Left ventricle myocardium inferior (tissue), 1 donor: Measurements from ENCODE around the gene GRIK4. TPM values are rescaled to one million over a fixed set of nuclear protein-coding genes. Genes with fewer than 3 reads are reported as not detected.

ENCODE experiments used
- DNase-seq: peaks from one replicate; pipeline ENCODE4 v3.0.0-alpha.2; 2020
- H3K27ac ChIP-seq: fragments of 200-600 bp; replicated peaks from 2 replicates; pipeline ENCODE4 v1.8.0; 2021
- H3K27me3 ChIP-seq: fragments of 200-600 bp; 2 replicates; pipeline ENCODE4 v1.8.0; 2021; ENCODE audit warnings: low read depth
- H3K36me3 ChIP-seq: fragments of 200-600 bp; 2 replicates; pipeline ENCODE4 v1.8.0; 2021
- H3K4me1 ChIP-seq: fragments of 200-600 bp; 2 replicates; pipeline ENCODE4 v1.8.0; 2021
- H3K4me3 ChIP-seq: fragments of 200-600 bp; 2 replicates; pipeline ENCODE4 v1.8.0; 2021; ENCODE audit warnings: mild to moderate bottlenecking, moderate library complexity
- H3K9me3 ChIP-seq: fragments of 200-600 bp; replicated peaks from 2 replicates; pipeline ENCODE4 v1.8.0; 2021
- intact Hi-C: fragments of 100-400 bp; cut with micrococcal nuclease; formaldehyde crosslinking; loops from one replicate; pipeline ENCODE4 v1.11.0; 2022
- total RNA-seq: library from RNA; stranded (reverse); fragmentation: NEBNext Ultra II Directional; extraction: Animal tissue kit (Norgen Biotek cat#: 25700); gene quantifications from one replicate; pipeline ENCODE4 v1.2.1, GENCODE V29; 2021
- TF ChIP-seq, protein P1 (sequence below): fragments of 200-600 bp; IDR thresholded peaks from 2 replicates; pipeline ENCODE4 v1.8.0; 2021; ENCODE audit warnings: antibody characterized with exemption, mild to moderate bottlenecking, borderline replicate concordance
- donor health status: DM: no; HTN: yes; CAD: no; lungs with severe emphysema.

The GRIK4 gene
- total RNA-seq, 1 donor from 2014 or later = 0.16 TPM

DNA sequence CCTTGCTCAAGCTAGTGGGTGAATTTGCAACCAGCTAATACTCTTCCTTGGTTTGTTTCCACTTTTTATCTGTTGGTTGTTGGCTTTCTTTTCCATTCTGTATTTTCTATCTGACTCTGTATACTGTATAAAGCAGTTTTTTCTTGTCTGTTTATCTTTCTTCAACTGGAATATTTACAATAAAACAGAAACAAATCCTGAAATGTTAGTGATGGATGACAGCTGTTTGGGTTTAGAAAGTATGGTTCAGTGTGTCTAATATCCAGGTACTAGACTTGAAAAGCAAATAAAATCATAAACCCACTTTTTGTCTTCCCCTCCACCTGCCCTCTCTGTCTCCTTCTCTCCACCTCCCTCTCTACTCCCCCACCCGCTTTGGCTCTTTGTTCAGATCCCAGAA is 477.1 kb downstream of the GRIK4 start:
- intact Hi-C loops = no loop called here
- TF ChIP-seq, protein P1, sequence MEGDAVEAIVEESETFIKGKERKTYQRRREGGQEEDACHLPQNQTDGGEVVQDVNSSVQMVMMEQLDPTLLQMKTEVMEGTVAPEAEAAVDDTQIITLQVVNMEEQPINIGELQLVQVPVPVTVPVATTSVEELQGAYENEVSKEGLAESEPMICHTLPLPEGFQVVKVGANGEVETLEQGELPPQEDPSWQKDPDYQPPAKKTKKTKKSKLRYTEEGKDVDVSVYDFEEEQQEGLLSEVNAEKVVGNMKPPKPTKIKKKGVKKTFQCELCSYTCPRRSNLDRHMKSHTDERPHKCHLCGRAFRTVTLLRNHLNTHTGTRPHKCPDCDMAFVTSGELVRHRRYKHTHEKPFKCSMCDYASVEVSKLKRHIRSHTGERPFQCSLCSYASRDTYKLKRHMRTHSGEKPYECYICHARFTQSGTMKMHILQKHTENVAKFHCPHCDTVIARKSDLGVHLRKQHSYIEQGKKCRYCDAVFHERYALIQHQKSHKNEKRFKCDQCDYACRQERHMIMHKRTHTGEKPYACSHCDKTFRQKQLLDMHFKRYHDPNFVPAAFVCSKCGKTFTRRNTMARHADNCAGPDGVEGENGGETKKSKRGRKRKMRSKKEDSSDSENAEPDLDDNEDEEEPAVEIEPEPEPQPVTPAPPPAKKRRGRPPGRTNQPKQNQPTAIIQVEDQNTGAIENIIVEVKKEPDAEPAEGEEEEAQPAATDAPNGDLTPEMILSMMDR = no peak
- DNase-seq = no peak
- Histone ChIP-seq H3K9me3 (no peaks in the 10 kb centered on the region), H3K4me3 (no peak overlapping the region), H3K4me1 (peaks cover 12% of the 10 kb centered on the region), H3K27ac (no peak overlapping the region), H3K36me3 (no peaks in the 10 kb centered on the region), H3K27me3 (peaks cover 59% of the 10 kb centered on the region)

GRCh38 chr11:120991830-120992686 is 480.5 kb downstream of the GRIK4 start:
- DNase-seq = no peak
- H3K27me3 ChIP-seq = peaks cover 47% of the 10 kb centered on the region
- intact Hi-C loops = no loop called here
- H3K36me3 ChIP-seq = no peaks in the 10 kb centered on the region
- no peaks in the 10 kb centered on the region for H3K4me1 ChIP-seq
- no peaks in the 10 kb centered on the region for H3K9me3 ChIP-seq
- TF ChIP-seq, protein P1 = no peak
- no peak overlapping the region for H3K4me3 ChIP-seq
- no peak overlapping the region for H3K27ac ChIP-seq

- no peak overlapping the region for H3K4me3 ChIP-seq
- no peaks in the 10 kb centered on the region for H3K4me1 ChIP-seq
- intact Hi-C loops = no loop called here
- no peaks in the 10 kb centered on the region for H3K9me3 ChIP-seq
- no peak for DNase-seq
- H3K27me3 ChIP-seq = peaks cover 65% of the 10 kb centered on the region
- TF ChIP-seq, protein P1 = no peak
- H3K27ac ChIP-seq = no peak overlapping the region
- H3K36me3 ChIP-seq = no peaks in the 10 kb centered on the region
Observed at GRCh38 chr11:120994091-120994859, 482.7 kb downstream of the GRIK4 start.

- DNase-seq = no peak
- peaks cover 65% of the 10 kb centered on the region for H3K27me3 ChIP-seq
- no peaks in the 10 kb centered on the region for H3K9me3 ChIP-seq
- intact Hi-C loops = no loop called here
- H3K4me1 ChIP-seq = no peaks in the 10 kb centered on the region
- TF ChIP-seq, protein P1 = no peak
- no peaks in the 10 kb centered on the region for H3K36me3 ChIP-seq
- no peak overlapping the region for H3K27ac ChIP-seq
- H3K4me3 ChIP-seq = no peak overlapping the region
Observed at GRCh38 chr11:120995184-120995583, 483.6 kb downstream of the GRIK4 start.

GRCh38 chr11:120996973-120997372 is 485.4 kb downstream of the GRIK4 start:
- intact Hi-C loops = no loop called here
- no peak overlapping the region for H3K27ac ChIP-seq
- H3K27me3 ChIP-seq = peaks cover 55% of the 10 kb centered on the region
- TF ChIP-seq, protein P1 = no peak
- no peak overlapping the region for H3K4me3 ChIP-seq
- no peaks in the 10 kb centered on the region for H3K9me3 ChIP-seq
- H3K4me1 ChIP-seq = no peaks in the 10 kb centered on the region
- H3K36me3 ChIP-seq = no peaks in the 10 kb centered on the region
- DNase-seq = no peak
